GM13976 (cell line): ENCODE measurements around the gene SLC37A2.
A peak's percentile ranks its signal among the peaks of the same experiment; 100 is the strongest.

Experiments
- DNase-seq: peaks from one replicate; pipeline ENCODE4 v3.0.0; 2012; ENCODE audit warnings: low spot score
- CTCF ChIP-seq: IDR thresholded peaks from 2 replicates; pipeline ENCODE4 v1.5.1; 2012; ENCODE audit warnings: borderline replicate concordance, mild to moderate bottlenecking; ENCODE audit not compliant: insufficient read depth; ENCODE audit errors: extremely low read depth, missing control alignments, control extremely low read depth
- in situ Hi-C: fragments of 300-500 bp; cut with MboI; formaldehyde crosslinking; loops from one replicate; pipeline ENCODE4 v1.12.0; 2022; ENCODE audit warnings: low sequenced_read_pairs, mixed read lengths, inconsistent platforms; ENCODE audit not compliant: unreplicated experiment

Gene SLC37A2

GRCh38 chr11:125114518-125114917, 51.4 kb downstream of the SLC37A2 start:
- in situ Hi-C loops, result no loop called here
- TF ChIP-seq CTCF, result no peak

GRCh38 chr11:125117429-125117828, 54.3 kb downstream of the SLC37A2 start:
- in situ Hi-C loops, result no loop called here
- TF ChIP-seq CTCF, result no peak
- no peak for DNase-seq

More at GRCh38 chr11:125114518-125114917, 51.4 kb downstream of the SLC37A2 start:
- no peak for DNase-seq

- in situ Hi-C loops, result no loop called here
- DNase-seq, result no peak
Measured at GRCh38 chr11:125123194-125123946, 60.3 kb downstream of the SLC37A2 start.

GRCh38 chr11:125123947-125124617, 61.0 kb downstream of the SLC37A2 start:
- peak; percentile 43 for TF ChIP-seq CTCF
- in situ Hi-C loops, result no loop called here
- peak; percentile 40 for DNase-seq

More at GRCh38 chr11:125123194-125123946, 60.3 kb downstream of the SLC37A2 start:
- no peak for TF ChIP-seq CTCF

- in situ Hi-C loops, result no loop called here
- TF ChIP-seq CTCF, result no peak
- DNase-seq, result no peak
Measured at GRCh38 chr11:125124618-125124992, 61.5 kb downstream of the SLC37A2 start.

GRCh38 chr11:125128450-125128849, 65.3 kb downstream of the SLC37A2 start:
- no peak for TF ChIP-seq CTCF
- no peak for DNase-seq
- in situ Hi-C loops, result no loop called here
